ENCODE measurements around the gene FAM43A.

FAM43A gene, protein sequence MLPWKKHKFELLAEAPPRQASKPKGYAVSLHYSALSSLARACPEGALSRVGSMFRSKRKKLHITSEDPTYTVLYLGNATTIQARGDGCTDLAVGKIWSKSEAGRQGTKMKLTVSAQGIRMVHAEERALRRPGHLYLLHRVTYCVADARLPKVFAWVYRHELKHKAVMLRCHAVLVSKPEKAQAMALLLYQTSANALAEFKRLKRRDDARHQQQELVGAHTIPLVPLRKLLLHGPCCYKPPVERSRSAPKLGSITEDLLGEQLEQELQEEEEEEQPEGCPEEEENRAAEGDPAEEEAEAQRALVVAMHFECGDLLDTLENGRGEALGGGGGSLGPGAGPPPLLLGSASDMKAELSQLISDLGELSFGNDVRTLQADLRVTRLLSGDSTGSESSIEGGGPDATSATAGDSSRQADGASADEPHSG

DNA sequence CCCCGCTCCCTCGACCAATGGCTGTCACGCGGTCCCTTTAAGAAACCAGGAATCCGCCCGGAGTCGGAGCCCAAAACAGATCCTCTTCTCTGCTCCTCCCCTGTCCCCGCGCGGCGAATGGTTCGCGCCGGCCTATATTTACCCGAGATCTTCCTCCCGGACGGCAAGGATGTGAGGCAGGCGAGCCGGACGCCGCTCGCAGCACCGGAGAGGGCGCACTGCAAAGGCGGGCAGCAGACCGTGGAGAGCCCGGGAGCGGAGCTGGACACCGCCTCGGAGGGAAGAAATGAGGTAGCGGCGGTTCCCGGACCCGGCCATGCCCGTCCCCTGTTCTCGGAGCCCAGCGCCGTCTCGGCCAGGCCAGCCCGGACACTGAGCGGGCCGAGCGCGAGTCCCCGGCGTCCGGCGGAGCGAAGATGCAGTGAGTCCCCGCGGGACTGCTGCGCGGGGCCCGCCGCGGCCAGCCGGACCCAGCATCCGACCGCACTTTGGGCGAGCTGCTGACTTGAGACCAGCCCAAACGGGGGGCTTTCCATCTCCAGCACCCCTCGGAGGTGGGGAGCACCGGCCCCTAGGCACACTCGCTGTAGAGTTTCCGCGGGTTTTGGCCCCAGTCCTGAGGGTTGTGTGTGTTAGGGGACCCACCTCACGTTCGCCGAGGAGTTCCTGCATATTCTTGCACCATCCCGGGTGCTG, at the start of gene FAM43A:
Gene FAM43A (plus strand): TSS at position 166 of the 696 bp plus-strand sequence. CDS start 944 bp downstream, outside the sequence.
- peak; percentile 96 for DNase-seq

DNA sequence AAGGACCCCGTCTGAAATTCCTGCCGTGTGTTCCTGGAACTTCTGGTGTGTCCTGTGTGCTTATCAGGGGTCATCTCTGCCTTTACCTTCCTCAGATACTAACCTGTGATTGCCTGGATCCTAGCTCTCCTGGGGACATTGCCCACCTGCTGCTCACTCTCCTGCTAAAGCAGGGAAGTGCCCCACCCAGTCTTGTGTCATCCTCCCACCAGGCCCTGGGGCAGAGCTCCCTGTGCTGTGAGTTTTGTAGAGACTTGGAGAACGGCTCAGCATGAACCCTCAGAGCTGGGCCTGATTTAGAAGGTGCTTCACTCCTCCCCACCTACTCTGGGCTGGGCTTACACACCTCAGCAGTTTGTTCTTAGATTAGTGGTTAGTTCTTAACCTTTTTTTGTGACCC, 48.6 kb upstream of the FAM43A start:
- no peak for DNase-seq

DNA sequence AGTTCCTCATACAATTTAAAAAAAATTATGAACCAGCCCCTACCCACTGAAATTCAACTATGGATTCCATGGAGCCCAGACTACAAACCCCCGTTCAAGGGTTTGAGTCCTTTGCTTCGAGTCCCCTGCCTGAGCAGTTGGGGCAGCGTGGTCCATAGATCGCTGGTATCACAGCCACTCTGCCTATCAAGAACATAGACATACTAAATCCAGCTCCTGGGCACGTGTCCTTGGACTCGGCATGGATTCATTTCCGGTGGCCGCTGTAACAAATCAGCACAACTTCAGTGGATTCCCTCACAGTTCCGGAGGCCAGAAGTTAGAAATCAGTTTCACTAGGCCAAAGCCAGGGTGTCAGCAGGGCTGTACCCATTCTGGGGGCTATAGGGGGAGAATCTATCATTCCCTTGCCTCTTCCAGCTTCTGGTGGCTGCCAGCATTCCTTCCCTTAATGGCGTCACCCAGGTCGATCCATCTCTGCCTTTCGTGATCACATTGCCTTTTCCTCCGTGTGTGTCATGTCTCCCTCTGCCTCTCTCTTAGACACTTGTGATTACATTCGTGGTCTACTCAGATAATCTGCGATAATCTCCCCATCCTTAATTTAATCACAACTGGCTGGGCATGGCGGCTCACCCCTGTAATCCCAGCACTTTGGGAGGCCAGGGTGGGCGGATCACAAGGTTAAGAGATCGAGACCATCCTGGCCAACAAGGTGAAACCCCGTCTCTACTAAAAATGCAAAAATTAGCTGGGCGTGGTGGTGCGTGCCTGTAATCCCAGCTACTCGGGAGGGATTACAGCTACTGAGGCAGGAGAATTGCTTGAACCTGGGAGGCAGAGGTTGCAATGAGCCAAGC, 47.9 kb upstream of the FAM43A start:
- DNase-seq, result no peak

DNA sequence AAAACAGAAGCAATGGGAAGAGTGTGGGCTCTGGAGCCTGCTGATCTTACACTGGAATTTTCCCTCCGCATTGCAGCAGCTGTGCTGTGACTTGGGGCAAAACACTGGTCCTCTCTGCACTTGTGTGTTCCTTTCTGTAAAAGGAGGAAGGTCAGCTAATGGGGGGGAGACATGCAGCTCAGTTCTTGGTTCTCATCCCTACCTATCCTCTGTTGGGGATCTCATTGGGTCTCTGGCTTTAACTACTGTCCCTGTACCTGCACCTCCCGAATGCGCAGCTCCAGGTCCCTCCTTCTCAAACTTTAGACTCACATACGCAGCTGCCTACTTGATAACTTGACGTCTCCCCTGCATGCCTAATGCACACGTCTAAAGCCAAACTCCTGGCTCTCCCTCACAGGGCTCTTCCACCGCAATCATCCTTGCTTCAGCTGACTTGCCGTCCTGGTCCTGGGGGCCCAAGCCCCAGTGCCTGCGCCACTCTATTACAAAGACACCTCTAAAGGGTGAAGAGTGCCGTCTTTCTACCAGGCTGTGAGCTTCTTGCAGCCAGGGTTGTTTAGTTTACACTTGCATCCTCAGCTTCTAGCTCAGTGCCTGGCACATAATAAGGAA, 46.6 kb upstream of the FAM43A start:
- no peak for DNase-seq

DNA sequence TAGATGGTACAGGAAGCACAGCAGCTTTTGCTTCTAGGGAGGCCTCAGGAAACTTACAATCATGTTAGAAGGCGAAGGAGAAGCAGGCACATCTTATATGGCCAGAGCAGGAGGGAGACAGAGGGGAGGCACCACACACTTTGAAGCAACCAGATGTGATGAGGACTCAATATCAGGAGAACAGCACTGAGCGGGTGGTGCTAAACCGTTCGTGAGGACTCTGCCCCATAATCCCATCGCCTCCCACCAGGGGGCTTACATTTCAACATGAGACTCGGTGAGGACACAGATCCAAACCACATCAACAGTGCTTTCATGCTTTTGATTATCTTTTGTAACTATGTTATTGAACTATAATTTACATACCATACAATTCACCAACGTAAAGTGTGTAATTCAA, 44.9 kb upstream of the FAM43A start:
- no peak for DNase-seq

DNA sequence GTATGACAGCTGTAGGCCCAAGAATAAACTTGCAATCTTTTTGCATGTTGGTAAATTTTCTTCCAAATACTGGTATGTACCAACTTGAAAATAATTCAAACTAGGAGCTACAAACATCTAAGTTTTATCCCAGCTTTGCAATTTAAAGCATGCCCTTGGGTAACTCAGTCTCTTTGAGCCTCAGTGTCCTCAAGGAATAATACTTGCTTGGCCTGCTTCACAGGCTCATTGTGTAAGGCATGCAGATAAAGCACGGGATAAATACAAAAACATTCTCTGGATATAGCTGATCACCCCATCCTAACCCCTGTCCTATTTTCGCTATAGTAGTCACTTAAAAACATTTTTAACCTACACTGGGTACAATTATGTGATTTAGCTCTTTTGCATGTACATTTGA, 42.9 kb upstream of the FAM43A start:
- no peak for DNase-seq

DNA sequence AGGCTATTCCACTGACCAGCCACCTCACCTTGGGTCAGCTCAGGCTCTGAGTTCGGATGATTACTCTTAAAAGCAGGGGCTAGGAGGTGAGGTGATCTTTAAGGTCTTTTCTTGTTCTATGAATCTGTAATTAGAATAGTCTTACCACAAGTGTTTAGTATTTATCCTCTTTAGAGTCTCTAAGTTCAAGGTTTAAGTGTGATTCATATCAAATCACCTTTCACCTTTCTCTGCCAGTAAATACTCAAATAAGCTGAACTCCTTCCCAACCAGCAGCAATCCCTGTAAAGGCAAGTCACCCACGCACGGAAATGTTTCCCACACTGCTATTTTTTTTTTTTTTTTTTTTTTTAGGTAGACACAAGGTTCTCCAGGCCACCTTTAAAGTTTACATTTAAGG, 37.9 kb upstream of the FAM43A start:
- no peak for DNase-seq

DNA sequence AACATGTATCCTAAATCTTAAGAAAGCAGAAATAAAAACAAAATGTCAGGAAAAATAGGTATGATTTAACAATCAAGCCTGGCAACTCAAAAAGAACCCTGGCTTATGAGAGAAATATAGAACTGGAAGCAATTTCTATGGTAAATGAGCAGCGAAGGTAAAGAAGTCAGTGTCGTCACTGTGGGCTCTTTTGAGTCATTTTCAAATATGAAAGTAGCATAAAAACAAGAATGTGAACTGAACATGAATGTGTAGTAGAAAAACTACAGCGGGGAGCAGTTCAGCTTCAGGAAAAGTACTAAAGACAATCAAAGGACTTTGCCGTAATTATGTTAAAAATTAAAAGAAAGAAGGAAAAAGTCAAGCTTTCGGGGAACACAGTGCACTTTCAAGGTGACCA, 31.2 kb upstream of the FAM43A start:
- no peak for DNase-seq

DNA sequence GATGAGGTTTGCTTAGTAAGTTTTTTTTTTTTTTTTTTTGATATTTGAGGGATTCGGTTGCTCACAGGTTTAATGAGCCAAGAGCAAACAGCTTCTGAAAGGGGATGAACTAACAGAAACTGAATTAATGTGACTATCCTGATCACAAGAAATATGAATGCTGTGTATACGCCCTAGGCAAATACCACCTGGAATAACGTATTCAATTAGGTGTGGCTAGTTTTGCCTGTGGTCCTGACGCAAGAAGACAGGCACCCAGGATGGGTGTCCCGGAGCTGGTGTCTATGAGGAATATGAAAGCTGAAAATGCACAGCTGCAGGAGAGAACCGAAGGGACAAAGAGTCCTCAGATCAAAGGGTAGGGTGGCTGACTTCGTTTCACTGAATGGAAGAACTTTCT, 28.2 kb upstream of the FAM43A start:
- no peak for DNase-seq

DNA sequence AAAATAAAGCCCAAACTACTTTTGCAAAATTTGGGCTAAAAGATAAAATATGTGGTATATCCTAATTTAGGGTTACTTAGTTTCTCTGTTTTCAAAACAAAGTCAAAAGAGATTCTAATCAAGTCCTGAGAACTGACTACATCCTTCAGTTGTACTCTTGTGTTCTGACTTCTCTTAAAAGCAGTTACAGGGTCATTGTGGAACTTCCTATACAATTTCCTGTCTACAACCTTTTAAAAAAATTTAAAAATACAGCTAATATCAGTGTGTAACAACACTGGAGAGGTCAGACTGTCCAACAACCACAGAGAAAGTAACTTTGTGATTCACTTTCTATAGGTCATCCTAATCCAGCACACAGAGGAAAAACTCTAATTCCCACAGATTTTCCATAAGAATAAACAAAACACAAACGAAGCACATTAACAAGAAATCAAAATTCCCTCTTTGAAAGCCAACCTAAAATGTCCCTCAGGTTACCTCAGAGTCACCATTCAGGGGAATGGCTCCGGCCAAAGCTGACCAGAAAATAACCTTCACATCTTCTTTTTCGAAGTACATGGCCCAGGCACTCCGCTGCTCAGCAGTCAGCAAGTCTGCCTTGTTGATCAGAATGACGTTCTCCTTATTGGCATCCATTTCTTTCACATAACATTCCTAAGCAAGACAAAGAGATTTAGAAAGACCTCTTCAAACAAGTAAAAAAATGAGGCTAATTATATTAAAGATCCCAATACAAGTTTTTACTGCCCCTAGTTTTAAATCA, 27.0 kb upstream of the FAM43A start:
- no peak for DNase-seq

DNA sequence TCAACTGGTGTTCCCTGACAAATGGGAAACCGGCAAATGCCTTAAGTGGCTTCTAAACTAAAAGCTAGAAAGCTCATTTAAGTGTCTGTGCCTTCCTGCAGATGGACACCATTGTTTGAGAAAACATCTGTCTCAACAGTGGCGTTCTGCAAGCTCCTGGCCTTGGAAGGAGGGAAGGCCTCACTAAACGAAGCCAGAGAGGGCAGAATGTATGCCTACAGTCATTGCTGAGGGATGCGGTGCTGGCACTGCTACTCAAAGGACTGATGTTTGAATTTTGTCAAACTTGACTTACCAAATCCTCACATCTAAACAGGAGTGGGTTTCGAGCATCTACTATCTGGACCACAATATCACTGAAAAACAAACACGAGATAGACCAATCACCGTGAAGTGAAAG, 25.9 kb upstream of the FAM43A start:
- DNase-seq, result no peak

DNA sequence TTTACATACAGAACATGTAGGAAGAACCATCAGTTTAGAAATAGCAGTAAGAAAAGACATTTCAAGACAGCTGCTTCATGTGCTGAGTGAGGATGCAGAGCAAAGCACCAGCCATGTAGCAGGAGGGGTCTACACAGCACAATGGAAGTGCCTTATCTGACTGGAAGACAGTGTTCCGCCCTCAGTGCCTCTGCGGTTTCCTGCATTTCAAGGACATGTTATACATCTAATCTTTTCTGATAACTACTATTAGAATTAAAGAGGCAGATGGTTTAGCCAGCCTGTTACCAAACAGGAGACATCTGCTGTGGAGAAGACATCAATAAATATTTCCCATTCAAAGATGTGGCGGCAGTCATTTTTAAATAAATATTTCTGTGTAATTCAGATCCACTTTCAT, 24.3 kb upstream of the FAM43A start:
- DNase-seq, result no peak

DNA sequence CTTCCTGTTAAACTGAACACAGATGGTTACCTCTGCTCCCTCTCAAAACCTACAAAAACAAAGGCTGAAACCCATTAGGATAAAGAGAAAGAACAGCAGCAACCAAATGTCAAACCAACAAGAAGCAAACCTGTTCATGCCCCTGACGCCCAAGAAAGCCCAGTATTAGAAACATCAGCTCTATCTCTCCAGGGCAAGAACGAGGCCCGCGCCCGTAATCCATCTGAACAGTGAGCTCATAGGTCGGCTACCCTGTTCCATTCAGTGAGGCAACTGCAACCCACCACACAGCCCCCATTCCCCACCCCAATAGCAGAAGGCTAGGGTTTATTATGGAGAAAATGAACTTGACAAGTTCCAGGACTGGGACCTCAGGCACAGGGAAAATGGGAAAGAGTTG, 23.7 kb upstream of the FAM43A start:
- no peak for DNase-seq

DNA sequence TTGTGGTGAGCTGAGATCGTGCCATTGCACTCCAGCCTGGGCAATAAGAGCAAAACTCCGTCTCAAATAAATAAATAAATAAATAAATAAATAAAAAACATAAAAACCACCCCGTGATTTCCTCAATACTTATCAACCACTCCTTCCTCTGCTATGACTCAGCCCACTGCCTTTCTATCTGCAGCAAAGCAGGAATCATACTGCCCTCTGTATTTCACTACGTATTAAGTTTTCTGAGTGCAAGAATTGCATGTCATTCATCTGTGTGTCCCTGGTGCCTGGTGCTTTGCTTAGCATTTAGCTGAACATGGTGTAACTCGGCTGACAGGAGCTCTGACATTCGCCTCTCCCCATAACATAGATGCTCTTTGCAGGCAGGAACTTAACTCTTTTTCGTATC, 20.8 kb upstream of the FAM43A start:
- no peak for DNase-seq

DNA sequence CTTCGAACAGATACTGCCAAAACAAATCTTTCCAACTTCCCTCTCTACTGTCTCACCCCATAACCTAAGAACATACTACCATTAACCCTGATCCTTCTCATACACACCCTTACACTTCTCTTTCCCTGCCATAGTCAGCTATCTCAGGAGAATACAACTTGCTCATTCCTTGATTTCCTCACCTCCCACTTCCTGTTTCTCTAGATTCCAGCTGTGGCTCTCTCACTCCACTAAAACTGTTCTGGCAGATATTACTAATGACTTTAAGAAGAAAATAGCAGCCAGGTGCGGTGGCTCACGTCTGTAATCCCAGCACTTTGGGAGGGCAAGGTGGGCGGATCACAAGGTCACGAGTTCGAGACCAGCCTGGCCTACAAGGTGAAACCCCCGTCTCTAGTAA, 18.3 kb upstream of the FAM43A start:
- DNase-seq, result no peak

DNA sequence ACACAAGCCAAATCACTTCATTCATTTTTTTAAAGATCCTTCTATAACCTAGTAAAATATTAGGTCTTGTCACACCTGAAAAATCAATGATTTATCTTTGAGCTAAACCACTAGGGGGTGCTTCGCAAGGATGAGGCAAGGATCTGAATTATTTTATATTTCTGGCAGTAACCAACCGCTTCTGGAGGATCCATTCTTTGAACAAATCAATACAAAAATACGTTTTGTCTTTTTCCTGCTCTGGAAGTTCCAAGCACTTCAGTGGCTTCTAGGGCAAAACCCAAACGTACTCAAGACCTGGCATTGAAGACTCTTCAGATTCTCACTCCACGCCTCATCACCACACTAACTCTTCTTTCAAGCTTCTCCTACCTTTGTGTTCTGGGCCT, 14.2 kb upstream of the FAM43A start:
- DNase-seq, result no peak

DNA sequence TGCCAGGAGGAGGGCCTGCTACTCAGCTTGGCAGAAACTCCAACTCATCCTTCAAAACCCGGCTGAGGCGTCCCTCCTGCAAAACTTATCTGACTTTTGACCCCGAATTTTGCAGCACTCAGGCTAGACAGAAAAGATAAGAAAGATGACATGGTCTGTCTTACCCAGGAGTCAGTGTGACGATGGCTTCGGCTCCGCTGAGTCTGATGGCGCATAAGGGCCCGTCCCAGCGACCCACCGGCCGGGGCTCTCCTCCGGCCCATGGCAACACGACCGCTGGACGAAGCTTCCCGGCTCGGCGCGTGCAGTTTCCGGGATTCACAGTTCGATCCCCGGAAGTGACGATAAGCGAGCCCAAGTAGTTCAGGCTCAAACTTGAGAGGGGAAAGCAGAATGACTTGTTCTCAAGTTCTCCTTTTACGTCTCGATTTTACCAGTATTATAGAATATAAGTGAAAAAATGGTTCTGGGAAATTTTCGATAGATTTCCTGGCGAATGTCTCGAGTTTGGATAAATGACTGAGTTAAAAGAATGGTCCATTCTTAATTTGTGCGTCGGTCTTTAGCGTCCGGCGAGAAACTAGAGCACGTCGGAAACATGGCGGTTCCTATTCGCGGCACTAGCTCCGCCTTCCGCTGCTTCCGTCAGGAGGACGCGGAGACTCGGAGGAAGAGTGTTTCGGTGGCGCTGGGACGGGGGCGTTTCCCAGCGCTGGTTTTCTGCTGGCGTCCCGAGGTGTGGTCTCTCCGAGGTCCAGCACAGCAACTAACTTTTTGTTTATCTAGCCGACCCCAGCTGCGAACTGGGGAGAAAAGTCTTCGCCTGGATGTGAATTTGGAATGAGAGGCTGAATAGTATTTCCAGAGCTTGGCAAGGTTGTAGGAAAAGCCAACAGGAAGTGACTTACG, 13.5 kb upstream of the FAM43A start, which contains the start of gene LSG1:
Gene LSG1 (minus strand): TSS at position 292 of the 909 bp plus-strand sequence. CDS start 29 bp downstream, at position 263.
- DNase-seq, result peak; percentile 94

DNA sequence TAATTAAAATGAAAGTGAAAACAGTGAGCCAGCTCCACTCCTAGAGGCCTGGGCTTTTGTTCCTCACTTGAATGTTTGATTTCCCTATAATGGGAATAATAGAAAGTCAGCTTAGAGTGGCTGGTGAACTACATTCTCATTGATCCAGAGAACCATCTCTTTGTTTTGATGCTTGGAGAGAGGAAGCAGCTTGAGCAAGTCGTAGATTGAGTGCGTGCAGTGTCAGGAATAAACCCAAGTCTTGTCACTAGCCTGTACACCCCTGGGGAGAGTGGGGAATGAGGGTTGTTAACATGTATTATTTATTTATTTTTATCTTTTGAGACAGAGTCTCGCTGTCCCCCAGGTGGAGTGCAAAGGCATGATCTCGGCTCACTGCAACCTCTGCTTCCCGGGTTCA, 12.8 kb upstream of the FAM43A start:
- no peak for DNase-seq

DNA sequence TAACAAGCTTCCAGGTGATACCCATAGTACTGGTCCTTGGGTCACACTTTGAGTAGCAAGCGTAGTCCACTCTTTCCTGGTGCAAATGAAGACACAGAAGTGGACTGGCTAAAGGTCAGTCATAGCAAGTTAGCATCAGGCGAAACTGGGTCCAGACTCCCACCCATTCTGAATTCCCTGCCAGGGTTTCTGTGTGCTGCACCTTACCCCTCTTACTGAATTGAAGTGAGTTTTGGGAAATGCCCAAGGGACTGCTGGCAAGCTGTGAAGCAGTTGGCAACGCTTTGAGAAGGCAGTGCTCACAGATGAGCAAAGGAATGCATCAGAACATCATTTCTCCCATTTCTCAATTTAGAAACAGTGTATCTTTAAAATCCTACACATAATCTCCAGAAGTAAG, 11.9 kb upstream of the FAM43A start:
- no peak for DNase-seq

DNA sequence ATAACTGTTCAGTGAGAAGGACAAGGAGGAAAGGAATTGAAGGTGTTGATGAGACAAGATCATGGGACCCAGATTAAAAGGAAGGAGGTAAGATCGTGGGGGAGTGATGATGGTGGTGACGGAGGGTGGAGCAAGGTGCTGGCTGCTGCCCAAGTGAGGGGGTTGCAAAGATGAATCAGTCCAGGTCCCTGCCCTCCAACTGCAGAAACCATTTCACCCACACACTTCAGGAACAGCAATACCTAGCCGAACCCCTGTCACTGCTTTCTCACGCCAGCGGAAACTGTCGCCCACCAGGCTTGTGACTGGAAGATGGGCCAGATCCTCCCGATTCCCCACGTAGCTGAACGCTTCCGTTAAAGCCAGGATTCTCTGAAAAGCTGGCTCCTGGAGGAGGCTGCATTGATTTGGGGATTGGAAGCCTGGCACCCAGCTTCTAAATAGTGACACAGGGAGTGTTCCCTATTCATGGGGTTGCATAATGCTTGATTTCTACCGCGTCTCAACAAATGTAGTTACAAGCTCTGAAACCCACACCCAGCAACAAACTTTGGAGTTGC, 10.5 kb upstream of the FAM43A start:
- DNase-seq, result no peak

DNA sequence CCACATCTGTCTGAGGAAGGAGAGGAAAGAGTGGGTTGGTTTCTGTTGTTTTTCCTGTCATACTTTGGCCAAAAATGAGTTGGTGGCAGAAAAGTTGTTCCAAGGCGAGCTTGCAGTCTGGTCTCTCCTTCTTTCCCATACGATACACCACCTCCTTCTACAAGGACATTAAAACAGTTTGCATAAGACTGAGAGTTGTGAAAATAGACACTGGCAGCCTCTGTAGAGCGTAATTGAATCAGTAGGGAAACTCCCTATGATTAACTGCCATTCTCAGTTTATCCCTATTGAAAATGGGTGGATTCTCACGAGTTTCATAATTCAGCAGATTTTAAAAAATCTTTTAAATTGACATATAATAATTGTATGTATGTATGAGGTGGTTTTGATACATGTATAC, 10.0 kb upstream of the FAM43A start:
- DNase-seq, result no peak
